ENCODE data around the gene CDHR2.
A peak's percentile ranks its signal among the peaks of the same experiment; 100 is the strongest.
"Not testable (repeated sequence)": the region's sequence is repeated elsewhere in the genome, so short reads cannot be mapped to it uniquely, and the experiment has no call there.

Gene CDHR2

GRCh38 chr5:176542135-176542595, 7.0 kb upstream of the CDHR2 start:
- DNase-seq (peak; percentile 74), ATAC-seq (no peak)

- ATAC-seq (peak; percentile 36), DNase-seq (peak; percentile 46)
These were observed 6.3 kb upstream of the CDHR2 start for GRCh38 chr5:176542596-176543427.

- ATAC-seq, result peak; percentile 81
- DNase-seq, result peak; percentile 80
These were observed 5.5 kb upstream of the CDHR2 start for GRCh38 chr5:176543428-176544182.

- ATAC-seq (no peak), DNase-seq (no peak)
These were observed 3.8 kb upstream of the CDHR2 start for GRCh38 chr5:176545388-176545736.

- ATAC-seq (no peak), DNase-seq (no peak)
These were observed 3.2 kb upstream of the CDHR2 start for GRCh38 chr5:176545737-176546509.

- ATAC-seq (peak; percentile 32), DNase-seq (peak; percentile 19)
These were observed 1.3 kb upstream of the CDHR2 start for GRCh38 chr5:176547802-176548201.

GRCh38 chr5:176549871-176550270, 729 bp downstream of the CDHR2 start:
- ATAC-seq (no peak), DNase-seq (no peak)

- ATAC-seq (no peak), DNase-seq (no peak)
These were observed 1.2 kb downstream of the CDHR2 start for GRCh38 chr5:176550275-176550831.

- ATAC-seq, result not testable (repeated sequence)
These were observed 1.8 kb downstream of the CDHR2 start for GRCh38 chr5:176550937-176551336.

GRCh38 chr5:176552332-176552869, 3.3 kb downstream of the CDHR2 start:
- ATAC-seq, result no peak
- no peak for DNase-seq

More at GRCh38 chr5:176550937-176551336, 1.8 kb downstream of the CDHR2 start:
- not testable (repeated sequence) for DNase-seq

GRCh38 chr5:176553260-176554085, 4.3 kb downstream of the CDHR2 start:
- DNase-seq, result no peak
- peak; percentile 30 for ATAC-seq

- ATAC-seq, result no peak
- DNase-seq, result no peak
These were observed 8.7 kb downstream of the CDHR2 start for GRCh38 chr5:176557846-176558245.

- ATAC-seq (peak; percentile 34), DNase-seq (no peak)
These were observed 10.5 kb downstream of the CDHR2 start for GRCh38 chr5:176559683-176560082.

GRCh38 chr5:176560364-176560763, 11.2 kb downstream of the CDHR2 start:
- DNase-seq, result peak; percentile 55
- peak; percentile 74 for ATAC-seq

GRCh38 chr5:176561259-176561658, 12.1 kb downstream of the CDHR2 start:
- DNase-seq (no peak), ATAC-seq (no peak)

GRCh38 chr5:176562189-176562588, 13.0 kb downstream of the CDHR2 start:
- ATAC-seq, result no peak
- no peak for DNase-seq

GRCh38 chr5:176564002-176564401, 14.9 kb downstream of the CDHR2 start:
- DNase-seq (no peak), ATAC-seq (no peak)

GRCh38 chr5:176565760-176566288, 16.7 kb downstream of the CDHR2 start:
- DNase-seq, result no peak
- no peak for ATAC-seq

GRCh38 chr5:176568657-176569056, 19.5 kb downstream of the CDHR2 start:
- no peak for ATAC-seq
- DNase-seq, result no peak

- no peak for DNase-seq
- ATAC-seq, result no peak
These were observed 20.9 kb downstream of the CDHR2 start for GRCh38 chr5:176570044-176570443.
